ENCODE measurements around the gene MASP1.

DNA sequence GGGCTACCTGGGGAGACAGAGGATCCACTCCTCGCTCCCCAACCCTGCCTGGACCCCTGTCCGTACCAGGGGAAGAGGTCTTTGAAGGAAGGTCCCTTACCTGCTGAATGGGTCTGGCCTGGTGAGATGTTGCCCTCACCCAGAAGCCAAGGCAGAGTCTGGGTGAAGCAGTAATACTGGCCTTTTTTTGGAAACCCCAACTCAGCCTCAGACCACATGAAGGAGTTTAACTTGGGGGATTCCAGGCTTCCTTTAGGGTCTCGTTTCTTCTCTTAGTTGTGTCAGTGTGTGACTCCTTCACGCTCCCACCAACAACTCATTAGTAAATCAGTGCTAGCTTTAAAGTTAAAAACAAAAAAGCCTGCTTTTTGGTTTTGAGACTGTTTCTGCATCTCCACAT lies 48.6 kb downstream of the MASP1 start:
- TF ChIP-seq TEAD4 (IDR thresholded peaks at IDR 0.05) (no peak), MAX (IDR thresholded peaks at IDR 0.05) (no peak), TAF1 (IDR thresholded peaks at IDR 0.05; ENCODE audit: low read depth) (no peak)
- TF ChIP-seq, protein P1, sequence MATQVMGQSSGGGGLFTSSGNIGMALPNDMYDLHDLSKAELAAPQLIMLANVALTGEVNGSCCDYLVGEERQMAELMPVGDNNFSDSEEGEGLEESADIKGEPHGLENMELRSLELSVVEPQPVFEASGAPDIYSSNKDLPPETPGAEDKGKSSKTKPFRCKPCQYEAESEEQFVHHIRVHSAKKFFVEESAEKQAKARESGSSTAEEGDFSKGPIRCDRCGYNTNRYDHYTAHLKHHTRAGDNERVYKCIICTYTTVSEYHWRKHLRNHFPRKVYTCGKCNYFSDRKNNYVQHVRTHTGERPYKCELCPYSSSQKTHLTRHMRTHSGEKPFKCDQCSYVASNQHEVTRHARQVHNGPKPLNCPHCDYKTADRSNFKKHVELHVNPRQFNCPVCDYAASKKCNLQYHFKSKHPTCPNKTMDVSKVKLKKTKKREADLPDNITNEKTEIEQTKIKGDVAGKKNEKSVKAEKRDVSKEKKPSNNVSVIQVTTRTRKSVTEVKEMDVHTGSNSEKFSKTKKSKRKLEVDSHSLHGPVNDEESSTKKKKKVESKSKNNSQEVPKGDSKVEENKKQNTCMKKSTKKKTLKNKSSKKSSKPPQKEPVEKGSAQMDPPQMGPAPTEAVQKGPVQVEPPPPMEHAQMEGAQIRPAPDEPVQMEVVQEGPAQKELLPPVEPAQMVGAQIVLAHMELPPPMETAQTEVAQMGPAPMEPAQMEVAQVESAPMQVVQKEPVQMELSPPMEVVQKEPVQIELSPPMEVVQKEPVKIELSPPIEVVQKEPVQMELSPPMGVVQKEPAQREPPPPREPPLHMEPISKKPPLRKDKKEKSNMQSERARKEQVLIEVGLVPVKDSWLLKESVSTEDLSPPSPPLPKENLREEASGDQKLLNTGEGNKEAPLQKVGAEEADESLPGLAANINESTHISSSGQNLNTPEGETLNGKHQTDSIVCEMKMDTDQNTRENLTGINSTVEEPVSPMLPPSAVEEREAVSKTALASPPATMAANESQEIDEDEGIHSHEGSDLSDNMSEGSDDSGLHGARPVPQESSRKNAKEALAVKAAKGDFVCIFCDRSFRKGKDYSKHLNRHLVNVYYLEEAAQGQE (IDR thresholded peaks at IDR 0.05; ENCODE audit: low read depth) = no peak
